ENCODE data around the gene BPGM.

DNA sequence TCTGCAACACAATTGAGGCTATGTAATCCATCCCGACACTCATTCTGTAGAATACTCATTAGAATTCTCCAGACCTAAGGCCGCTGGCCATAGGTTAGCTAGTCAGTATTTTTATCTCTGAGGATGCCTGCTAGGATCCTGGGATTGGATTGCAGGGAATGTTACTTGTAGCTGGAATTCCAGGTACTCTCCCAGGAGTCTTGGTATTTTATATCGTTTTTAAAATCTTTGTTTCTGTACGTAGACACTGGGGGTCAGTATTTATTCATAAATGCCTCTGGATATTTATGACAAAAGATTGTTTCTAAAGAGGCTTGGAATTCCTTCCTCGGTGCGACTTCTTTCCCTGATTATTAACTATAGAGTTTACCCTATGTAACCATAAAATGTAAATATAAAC is 40.1 kb downstream of the BPGM start:
- TF ChIP-seq, protein P1, sequence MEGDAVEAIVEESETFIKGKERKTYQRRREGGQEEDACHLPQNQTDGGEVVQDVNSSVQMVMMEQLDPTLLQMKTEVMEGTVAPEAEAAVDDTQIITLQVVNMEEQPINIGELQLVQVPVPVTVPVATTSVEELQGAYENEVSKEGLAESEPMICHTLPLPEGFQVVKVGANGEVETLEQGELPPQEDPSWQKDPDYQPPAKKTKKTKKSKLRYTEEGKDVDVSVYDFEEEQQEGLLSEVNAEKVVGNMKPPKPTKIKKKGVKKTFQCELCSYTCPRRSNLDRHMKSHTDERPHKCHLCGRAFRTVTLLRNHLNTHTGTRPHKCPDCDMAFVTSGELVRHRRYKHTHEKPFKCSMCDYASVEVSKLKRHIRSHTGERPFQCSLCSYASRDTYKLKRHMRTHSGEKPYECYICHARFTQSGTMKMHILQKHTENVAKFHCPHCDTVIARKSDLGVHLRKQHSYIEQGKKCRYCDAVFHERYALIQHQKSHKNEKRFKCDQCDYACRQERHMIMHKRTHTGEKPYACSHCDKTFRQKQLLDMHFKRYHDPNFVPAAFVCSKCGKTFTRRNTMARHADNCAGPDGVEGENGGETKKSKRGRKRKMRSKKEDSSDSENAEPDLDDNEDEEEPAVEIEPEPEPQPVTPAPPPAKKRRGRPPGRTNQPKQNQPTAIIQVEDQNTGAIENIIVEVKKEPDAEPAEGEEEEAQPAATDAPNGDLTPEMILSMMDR (IDR thresholded peaks at IDR 0.05): peak in 10 of 12 donors; percentile 4 to 55 (median 47)
- no peak for TF ChIP-seq POLR2A (IDR thresholded peaks at IDR 0.05)

Measured in heart left ventricle (tissue), 13 donors.